Fibroblast of skin of right quadriceps (primary cell): ENCODE data around the gene PCIF1.

Experiments used
- DNase-seq: peaks from one replicate; pipeline ENCODE4 v3.0.0-alpha.2; 2013

Gene PCIF1

GRCh38 chr20:45904583-45905504, 29.6 kb upstream of the PCIF1 start:
- no peak for DNase-seq

DNA sequence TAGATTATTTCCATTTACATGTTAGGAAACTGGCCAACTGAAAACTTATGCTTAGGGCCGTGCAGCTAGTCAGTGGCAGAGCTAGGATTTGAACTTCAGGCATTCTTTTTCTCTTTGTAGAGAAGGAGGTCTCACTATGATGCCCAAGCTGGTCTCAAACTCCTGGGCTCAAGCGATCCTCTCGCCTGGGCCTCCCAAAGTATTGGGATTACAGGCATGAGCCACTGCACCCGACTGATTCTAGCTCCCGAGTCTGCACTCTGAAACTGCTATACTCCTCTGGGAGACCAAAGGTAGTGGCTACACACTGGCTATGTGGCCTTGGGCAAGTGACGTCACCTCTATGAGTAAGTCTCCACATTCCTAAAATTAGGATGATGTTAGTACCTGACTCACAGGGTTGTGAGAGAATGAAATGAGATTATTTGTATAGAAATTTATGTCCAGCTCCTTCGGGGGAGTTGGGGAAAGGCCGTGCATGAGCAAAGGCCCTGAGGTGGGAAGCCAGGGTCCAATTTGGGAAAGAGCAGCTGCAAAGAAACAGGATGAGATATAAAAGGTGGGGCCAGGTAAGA, 28.9 kb upstream of the PCIF1 start:
- DNase-seq, result peak; percentile 61

DNA sequence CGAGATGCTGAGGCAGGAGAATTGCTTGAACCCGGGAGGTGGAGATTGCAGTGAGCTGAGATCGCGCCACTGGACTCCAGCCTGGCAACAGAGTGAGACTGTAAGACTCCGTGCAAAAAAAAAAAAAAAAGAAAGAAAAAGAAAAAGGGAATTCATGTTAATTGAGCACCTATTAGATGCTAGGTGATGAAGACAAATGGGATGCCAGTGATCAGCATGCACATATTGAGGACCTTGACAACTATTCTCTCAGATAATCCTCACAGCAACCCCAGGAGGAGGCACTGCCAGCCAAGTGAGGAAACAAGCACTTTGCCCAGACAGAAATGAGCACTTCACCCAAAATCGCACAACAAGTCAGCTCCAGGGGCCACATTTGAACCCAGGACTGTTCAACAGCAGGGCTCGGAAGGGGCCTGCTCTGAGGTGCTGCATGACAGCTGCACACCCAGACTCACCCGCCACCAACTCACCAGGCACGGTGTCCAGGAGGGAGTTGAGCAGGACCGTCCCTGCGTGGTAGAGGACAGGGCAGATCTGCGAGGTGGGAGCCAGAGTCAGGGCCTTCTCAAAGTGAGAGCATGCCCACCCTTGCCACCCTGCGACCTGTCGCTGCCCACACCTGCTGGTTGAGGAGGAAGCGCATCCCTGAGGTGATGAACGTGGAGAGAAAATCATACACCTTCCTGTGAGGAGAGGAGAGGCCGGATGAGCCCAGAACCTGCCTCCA, 27.1 kb upstream of the PCIF1 start:
- DNase-seq, result no peak

DNA sequence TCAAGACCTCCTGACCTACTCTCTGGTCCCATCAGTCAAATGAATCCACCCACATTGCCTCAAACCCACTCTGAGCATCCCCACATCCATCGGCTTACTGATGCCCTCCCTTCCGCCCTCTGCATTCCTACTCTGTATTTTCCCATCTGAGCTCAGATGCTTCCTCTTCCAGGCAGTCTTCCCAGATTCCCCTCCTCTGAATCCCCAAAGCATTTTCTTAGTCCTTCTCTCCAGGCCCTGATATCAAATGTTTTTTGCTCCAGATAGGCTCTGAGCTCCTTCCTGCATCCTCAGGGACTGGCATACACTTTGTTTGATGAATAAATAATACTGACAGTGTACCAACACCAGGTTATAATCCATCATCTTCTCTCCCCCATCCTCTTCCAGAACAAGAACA, 26.4 kb upstream of the PCIF1 start:
- no peak for DNase-seq

GRCh38 chr20:45909336-45909808, 25.1 kb upstream of the PCIF1 start:
- no peak for DNase-seq

DNA sequence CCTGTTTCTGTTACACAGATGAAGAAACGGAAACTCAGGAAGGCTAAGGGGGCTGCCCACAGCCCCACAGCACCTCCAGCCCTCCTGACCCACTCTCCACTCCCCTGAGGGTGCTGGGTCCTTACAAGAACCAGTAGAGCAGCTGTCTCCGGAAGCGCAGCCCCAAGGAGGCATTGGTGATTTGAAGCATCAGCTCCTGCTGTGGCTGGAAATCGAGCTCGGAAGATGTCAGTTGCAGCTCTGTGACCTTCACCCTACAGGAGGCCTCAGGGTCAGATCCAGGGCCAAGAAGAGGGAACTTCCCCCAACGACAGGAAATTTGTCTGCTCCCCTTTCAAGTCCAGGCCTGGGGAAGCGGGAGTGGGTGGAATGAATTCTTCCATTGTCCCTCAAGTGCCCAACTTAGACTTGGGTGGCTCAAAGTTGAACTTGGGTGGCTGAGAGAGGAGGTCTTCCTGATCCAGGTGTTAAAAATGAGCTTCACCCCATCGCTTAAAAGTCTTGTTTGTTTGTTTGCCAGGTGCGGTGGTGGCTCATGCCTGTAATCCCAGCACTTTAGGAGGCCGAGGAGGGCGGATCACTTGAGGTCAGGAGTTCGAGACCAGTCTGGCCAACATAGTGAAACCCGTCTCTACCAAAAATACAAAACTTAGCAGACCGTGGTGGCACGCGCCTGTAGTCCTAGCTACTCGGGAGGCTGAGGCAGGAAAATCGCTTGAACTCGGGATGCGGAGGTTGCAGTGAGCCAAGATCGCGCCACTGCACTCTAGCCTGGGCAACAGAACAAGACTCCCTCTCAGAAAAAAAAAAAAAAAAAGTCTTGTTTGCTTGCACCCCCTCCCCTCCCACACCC, 24.4 kb upstream of the PCIF1 start:
- no peak for DNase-seq

- DNase-seq, result peak; percentile 100
Measured at GRCh38 chr20:45910670-45911485, 23.6 kb upstream of the PCIF1 start.

DNA sequence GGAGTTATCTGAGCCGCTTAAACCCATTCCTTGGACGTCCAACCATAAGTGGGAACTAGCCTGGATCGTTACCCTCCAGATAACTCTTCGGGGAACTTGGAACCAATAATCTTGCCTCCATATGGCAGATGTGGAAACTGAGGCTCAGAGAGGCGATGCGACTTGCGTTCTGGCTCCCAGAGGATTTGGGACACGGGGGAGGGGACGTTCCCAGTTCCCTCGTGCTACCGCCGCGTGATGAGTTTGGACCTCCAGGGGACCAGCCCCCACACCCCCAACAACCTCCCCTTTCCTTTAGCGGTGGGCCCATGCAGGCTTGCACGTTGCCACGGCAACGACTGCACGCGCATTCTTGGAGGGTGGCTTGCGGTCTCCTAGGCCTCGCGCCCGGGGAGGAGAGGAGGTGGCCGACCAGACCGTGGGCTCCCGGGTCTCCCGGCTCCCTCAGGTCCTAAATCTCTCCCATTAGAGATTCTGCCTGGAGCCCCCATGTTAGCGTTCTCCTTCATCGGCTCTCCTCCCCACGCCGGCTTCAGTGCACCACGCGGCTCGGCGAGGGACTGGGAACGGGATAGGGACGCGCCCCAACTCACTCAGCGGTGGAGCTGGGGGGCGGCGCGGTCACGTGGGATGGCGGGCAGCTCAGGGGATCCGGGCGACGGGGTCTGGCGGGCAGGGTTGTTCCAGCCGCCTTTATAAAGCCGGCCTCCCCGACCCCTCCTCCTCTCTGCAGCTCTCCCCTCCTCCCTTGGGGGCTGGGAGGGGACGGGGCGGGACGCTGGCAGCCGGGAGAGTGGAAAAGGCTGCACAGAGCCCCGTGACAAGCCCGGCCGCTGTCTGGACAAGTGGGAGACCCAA, 22.8 kb upstream of the PCIF1 start, which contains the start of gene PLTP:
TSS of gene PLTP (minus strand) at position 670 of the 858 bp plus-strand sequence. CDS start 703 bp downstream, outside the sequence.
- peak; percentile 80 for DNase-seq

DNA sequence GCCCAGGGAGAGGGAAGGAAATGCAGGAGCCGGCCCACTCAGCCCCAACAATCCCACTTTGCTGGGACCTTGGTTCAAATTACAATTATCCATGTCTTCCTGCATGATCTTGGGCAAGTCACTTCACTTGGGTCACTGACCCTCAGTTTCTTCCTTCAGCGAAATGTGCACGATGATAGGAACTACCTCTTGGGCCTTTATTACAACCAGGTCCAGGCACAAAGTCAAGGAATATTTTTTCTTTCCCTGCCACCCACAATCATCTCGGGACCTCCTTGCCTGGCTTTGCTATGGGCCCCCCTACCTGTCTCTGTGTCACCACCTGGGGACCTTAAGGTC, 22.2 kb upstream of the PCIF1 start:
- DNase-seq, result no peak

- no peak for DNase-seq
Measured at GRCh38 chr20:45913116-45913515, 21.4 kb upstream of the PCIF1 start.

DNA sequence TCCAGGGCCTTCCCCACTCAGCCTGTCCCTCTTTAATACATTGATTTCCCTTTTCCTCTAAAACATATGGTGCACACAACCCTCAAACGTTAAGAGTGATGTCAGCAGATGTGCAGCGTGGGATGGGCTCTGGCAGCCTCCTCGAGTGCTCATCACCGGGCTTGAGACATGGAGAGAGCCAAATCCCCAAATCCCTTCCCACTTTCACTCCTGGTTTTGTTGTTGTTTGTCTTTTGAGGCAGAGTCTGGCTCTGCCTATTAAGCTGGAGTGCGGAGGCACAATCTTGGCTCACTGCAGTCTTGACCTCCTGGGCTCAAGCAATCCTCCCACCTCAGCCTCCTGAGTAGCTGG, 16.7 kb upstream of the PCIF1 start:
- peak; percentile 24 for DNase-seq

DNA sequence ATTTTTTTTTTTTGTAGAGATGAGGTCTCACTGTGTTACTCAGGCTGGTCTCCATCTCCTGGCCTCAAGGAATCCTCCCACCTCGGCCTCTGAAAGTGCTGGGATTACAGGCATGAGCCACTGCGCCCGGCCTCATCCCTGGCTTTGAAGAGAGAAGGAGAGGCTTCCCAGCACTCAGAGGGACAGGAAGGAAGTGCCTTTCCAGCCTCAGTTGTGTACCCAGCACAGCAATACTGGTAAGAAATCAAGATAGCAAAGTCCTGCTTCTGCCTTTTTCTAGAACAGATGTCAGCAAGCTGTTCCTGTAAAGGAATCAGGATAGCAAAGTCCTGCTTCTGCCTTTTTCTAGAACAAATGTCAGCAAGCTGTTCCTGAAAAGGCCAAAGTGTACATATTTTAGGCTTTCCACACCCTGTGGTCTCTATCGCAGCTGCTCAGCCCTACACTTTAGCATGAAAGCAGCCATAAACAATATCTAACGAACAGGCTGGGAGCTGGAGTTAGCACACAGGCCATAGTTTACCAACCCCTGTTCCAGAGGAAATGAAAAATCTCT, 16.2 kb upstream of the PCIF1 start:
- DNase-seq, result no peak

DNA sequence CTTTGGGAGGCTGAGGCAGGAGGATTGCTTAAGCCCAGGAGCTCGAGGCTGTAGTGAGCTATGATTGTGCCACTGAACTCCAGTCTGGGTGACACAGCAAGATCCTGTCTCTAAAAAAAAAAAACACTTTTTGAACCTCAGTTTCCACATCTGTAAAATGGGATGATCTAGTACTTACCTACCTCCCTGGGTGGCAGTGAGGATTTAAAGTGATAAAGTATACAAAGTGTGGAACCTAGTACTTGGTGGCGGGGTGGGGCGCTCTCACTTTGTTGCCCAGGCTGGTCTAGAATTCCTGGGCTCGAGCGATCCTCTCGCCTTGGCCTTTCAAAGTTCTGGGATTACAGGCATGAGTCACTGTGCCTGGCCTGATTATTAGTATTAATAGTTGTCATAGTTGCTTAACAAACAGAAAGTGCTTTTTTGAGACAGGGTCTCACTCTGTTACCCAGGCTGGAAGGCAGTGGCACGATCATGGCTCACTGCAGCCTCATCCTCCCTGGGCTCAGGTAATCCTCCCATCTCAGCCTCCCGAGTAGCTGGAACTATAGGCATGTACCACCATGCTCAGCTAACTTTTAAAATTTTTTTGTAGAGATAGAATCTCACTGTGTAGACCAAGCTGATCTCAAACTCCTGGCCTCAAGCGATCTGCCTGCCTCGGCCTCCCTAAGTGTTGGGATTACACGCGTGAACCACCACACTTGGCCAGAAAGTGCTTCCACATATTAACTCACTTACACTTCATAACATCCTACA, 15.5 kb upstream of the PCIF1 start:
- DNase-seq, result no peak

- peak; percentile 53 for DNase-seq
Measured at GRCh38 chr20:45919542-45920399, 14.7 kb upstream of the PCIF1 start.

DNA sequence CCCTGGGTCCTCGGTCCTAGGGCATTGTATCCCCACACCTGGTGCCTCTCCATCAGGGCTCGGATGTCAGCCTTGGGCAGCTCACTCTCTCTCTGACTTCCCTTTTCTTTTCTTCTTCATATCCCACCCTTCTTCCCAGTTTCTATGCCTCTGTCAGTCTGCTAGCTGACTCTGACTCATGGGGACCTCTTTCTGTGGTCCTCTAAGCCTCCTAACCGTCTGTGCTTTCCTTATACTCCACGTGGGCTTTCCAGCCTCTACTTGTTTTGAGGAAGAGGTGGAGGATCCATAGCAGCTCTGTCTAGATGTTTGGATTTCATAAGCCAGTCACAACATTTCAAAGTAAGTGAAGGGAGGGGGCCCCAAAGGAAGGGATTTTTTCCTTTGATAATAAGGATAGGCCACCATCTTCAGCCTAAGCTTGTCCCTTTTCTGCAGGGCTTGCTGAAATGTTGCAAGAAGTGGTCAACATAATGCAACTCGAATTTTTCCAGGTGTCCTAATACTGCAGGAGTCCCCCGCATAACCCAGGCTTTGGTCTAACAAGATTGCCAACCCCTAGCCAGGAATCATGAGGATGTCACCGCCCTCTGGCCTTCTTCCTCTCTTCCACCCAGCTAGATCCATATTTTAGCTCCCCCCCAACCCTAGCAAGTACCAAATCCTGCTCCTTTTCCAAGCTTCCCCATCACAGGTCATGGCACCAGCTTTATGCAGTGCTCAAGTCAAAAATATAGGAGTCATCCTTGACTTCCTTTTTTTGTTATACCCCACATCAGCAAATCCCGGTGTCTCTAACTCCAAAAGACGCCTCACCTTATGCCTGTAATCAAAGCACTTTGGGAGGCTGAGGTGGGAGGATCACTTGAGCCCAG, 13.8 kb upstream of the PCIF1 start:
- no peak for DNase-seq

GRCh38 chr20:45921337-45922189, 12.9 kb upstream of the PCIF1 start:
- DNase-seq, result no peak
